ENCODE data around the gene ADAMTSL2.

Gene ADAMTSL2

GRCh38 chr9:133518706-133519449 lies 15.6 kb upstream of the ADAMTSL2 start:
- DNase-seq, result no peak

- DNase-seq, result no peak
Observed at GRCh38 chr9:133519693-133520092, 14.8 kb upstream of the ADAMTSL2 start.

GRCh38 chr9:133520121-133520835 lies 14.2 kb upstream of the ADAMTSL2 start:
- DNase-seq, result no peak

GRCh38 chr9:133521122-133522072 lies 13.1 kb upstream of the ADAMTSL2 start:
- DNase-seq, result no peak

- no peak for DNase-seq
Observed at GRCh38 chr9:133522073-133522910, 12.2 kb upstream of the ADAMTSL2 start.

GRCh38 chr9:133523106-133523505 lies 11.4 kb upstream of the ADAMTSL2 start:
- no peak for DNase-seq

GRCh38 chr9:133524146-133524545 lies 10.4 kb upstream of the ADAMTSL2 start:
- DNase-seq, result no peak

- no peak for DNase-seq
Observed at GRCh38 chr9:133524679-133525228, 9.8 kb upstream of the ADAMTSL2 start, which contains the start of gene MYMK. MYMK (minus strand) TSS chr9:133524959; CDS start chr9:133524844, 115 bp downstream.

GRCh38 chr9:133525677-133526076 lies 8.8 kb upstream of the ADAMTSL2 start:
- no peak for DNase-seq

GRCh38 chr9:133526721-133527321 lies 7.7 kb upstream of the ADAMTSL2 start:
- no peak for DNase-seq

GRCh38 chr9:133527444-133527920 lies 7.0 kb upstream of the ADAMTSL2 start:
- DNase-seq, result no peak

- no peak for DNase-seq
Observed at GRCh38 chr9:133528001-133528875, 6.3 kb upstream of the ADAMTSL2 start.

GRCh38 chr9:133528876-133529241 lies 5.6 kb upstream of the ADAMTSL2 start:
- no peak for DNase-seq

- DNase-seq, result no peak
Observed at GRCh38 chr9:133529457-133529856, 5.0 kb upstream of the ADAMTSL2 start.

- no peak for DNase-seq
Observed at GRCh38 chr9:133529874-133530273, 4.6 kb upstream of the ADAMTSL2 start.

GRCh38 chr9:133531293-133531692 lies 3.2 kb upstream of the ADAMTSL2 start:
- no peak for DNase-seq

- peak; percentile 43 for DNase-seq
Observed at GRCh38 chr9:133532937-133533668, 1.4 kb upstream of the ADAMTSL2 start.

GRCh38 chr9:133533857-133534256 lies 647 bp upstream of the ADAMTSL2 start:
- no peak for DNase-seq

- DNase-seq, result no peak
Observed at GRCh38 chr9:133535306-133535877, 888 bp downstream of the ADAMTSL2 start.
